GM12878 (cell line): ENCODE results near the gene SP2. TPM values are rescaled to one million over a fixed set of nuclear protein-coding genes. Genes with fewer than 3 reads are reported as not detected.

Source experiments
- CBX5 ChIP-seq: sonication (generic); IDR thresholded peaks from 2 replicates; pipeline ENCODE4 v1.6.1; 2016; ENCODE audit warnings: low read depth, moderate library complexity, mild to moderate bottlenecking, inconsistent platforms
- CHD4 ChIP-seq: fragments of 200-600 bp; sonication (generic); IDR thresholded peaks from 2 replicates; pipeline ENCODE4 v1.6.1; 2016; ENCODE audit warnings: mild to moderate bottlenecking
- FOXK2 ChIP-seq: fragments of 450-650 bp; IDR thresholded peaks from 2 replicates; pipeline ENCODE4 v1.6.1; 2017; ENCODE audit warnings: mild to moderate bottlenecking, moderate library complexity
- RFX5 ChIP-seq: IDR thresholded peaks from 2 replicates; pipeline ENCODE4 v1.6.1; 2011; ENCODE audit warnings: low read depth, low read length, improper control_type of control experiment
- SIN3A ChIP-seq: IDR thresholded peaks from 2 replicates; pipeline ENCODE4 v1.6.1; 2012; ENCODE audit warnings: low read depth, low read length, improper control_type of control experiment
- SMC3 ChIP-seq: IDR thresholded peaks from 2 replicates; pipeline ENCODE4 v1.6.1; 2011; ENCODE audit warnings: low read length, improper control_type of control experiment, borderline replicate concordance
- WRNIP1 ChIP-seq: IDR thresholded peaks from 2 replicates; pipeline ENCODE4 v1.6.1; 2011; ENCODE audit warnings: low read depth, low read length, improper control_type of control experiment, borderline replicate concordance
- YY1 ChIP-seq: IDR thresholded peaks from 2 replicates; pipeline ENCODE4 v1.6.1; 2011; ENCODE audit warnings: low read depth, mild to moderate bottlenecking, low read length
- polyA plus RNA-seq, 11 experiments: library from polyadenylated mRNA; depleted of rRNA in 4 of 11; unstranded in 6 of 11; stranded (reverse) in 5 of 11; fragments of >200 nt; fragmentation: Nextera tagmentation in 4 of 11; fragmentation: Illumina TruSeq in 1 of 11; extraction: Ambion mirVana in 4 of 11; extraction: Trizol in 1 of 11; gene quantifications; 1 replicate in 1 of 11; 2 replicates in 10 of 11; pipeline versions ENCODE4 v1.2.1 to v1.2.3, GENCODE V29; 2011 to 2016; ENCODE audit warnings: inconsistent platforms in 2 of 11, missing spikeins in 2 of 11, low read depth in 1 of 11
- total RNA-seq, 4 experiments: library from RNA; depleted of rRNA in 3 of 4; stranded (reverse); fragments of >200 nt in 3 of 4; fragmentation: Illumina TruSeq in 1 of 4; extraction: Trizol in 1 of 4; gene quantifications; 2 replicates each; pipeline versions ENCODE4 v1.2.1 to v1.2.3, GENCODE V29; 2013 to 2021
- TF ChIP-seq, protein P1 (sequence below): fragments of 450-650 bp; formaldehyde crosslinking; IDR thresholded peaks from 2 replicates; pipeline ENCODE4 v1.5.0; 2022; ENCODE audit warnings: mild to moderate bottlenecking, missing genetic modification characterization
- TF ChIP-seq, protein P2 (sequence below): IDR thresholded peaks from 2 replicates; pipeline ENCODE4 v1.6.1; 2012; ENCODE audit warnings: mild to moderate bottlenecking, low read depth, low read length
- TF ChIP-seq, protein P3 (sequence below): fragments of 150-350 bp; IDR thresholded peaks from 2 replicates; pipeline ENCODE4 v1.6.1; 2014; ENCODE audit warnings: mild to moderate bottlenecking, low read depth, low read length

Gene SP2
- total and polyA plus RNA-seq, 10 of the 15 experiments (the other 5 are each of a cell fraction or from before 2014, with no cell fraction given) = 1.2 to 19.1 (median 4.8) TPM

DNA sequence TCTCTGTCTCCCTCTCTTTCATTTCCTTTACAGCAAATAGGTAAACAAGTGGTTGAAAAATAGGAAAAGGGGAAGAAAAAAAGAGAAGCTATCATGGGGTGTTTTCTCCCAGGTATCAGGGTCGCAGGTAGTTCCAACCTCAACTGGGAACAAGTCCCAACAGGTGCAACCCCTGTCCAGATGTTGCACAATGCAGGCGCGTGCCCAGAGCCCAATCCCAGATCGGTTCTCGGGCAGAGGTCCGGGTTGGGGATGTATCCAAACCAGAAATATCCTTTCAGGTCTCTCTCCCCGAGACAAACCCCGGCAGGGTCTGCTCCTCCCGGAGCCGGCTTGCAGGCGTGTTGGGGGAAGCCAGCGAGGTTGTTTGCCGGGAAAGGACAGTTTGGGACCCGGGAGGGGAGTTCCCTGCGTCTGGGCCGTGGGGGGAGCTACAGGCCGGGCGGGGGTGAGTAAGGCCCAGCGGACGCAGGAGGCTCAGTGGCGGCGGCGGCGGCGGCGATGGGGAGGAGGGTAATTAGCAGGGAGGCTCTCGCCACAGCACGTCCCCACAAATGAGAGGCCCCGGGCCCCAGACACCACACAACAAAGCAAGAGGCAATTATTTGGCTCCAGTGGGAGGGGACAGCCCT lies 23.9 kb upstream of the SP2 start (continued):
- TF ChIP-seq, protein P1, sequence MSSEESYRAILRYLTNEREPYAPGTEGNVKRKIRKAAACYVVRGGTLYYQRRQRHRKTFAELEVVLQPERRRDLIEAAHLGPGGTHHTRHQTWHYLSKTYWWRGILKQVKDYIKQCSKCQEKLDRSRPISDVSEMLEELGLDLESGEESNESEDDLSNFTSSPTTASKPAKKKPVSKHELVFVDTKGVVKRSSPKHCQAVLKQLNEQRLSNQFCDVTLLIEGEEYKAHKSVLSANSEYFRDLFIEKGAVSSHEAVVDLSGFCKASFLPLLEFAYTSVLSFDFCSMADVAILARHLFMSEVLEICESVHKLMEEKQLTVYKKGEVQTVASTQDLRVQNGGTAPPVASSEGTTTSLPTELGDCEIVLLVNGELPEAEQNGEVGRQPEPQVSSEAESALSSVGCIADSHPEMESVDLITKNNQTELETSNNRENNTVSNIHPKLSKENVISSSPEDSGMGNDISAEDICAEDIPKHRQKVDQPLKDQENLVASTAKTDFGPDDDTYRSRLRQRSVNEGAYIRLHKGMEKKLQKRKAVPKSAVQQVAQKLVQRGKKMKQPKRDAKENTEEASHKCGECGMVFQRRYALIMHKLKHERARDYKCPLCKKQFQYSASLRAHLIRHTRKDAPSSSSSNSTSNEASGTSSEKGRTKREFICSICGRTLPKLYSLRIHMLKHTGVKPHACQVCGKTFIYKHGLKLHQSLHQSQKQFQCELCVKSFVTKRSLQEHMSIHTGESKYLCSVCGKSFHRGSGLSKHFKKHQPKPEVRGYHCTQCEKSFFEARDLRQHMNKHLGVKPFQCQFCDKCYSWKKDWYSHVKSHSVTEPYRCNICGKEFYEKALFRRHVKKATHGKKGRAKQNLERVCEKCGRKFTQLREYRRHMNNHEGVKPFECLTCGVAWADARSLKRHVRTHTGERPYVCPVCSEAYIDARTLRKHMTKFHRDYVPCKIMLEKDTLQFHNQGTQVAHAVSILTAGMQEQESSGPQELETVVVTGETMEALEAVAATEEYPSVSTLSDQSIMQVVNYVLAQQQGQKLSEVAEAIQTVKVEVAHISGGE = no peak
- TF ChIP-seq SMC3 = no peak
- TF ChIP-seq YY1 = no peak
- TF ChIP-seq SIN3A = no peak
- TF ChIP-seq, protein P2, sequence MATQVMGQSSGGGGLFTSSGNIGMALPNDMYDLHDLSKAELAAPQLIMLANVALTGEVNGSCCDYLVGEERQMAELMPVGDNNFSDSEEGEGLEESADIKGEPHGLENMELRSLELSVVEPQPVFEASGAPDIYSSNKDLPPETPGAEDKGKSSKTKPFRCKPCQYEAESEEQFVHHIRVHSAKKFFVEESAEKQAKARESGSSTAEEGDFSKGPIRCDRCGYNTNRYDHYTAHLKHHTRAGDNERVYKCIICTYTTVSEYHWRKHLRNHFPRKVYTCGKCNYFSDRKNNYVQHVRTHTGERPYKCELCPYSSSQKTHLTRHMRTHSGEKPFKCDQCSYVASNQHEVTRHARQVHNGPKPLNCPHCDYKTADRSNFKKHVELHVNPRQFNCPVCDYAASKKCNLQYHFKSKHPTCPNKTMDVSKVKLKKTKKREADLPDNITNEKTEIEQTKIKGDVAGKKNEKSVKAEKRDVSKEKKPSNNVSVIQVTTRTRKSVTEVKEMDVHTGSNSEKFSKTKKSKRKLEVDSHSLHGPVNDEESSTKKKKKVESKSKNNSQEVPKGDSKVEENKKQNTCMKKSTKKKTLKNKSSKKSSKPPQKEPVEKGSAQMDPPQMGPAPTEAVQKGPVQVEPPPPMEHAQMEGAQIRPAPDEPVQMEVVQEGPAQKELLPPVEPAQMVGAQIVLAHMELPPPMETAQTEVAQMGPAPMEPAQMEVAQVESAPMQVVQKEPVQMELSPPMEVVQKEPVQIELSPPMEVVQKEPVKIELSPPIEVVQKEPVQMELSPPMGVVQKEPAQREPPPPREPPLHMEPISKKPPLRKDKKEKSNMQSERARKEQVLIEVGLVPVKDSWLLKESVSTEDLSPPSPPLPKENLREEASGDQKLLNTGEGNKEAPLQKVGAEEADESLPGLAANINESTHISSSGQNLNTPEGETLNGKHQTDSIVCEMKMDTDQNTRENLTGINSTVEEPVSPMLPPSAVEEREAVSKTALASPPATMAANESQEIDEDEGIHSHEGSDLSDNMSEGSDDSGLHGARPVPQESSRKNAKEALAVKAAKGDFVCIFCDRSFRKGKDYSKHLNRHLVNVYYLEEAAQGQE = no peak
- TF ChIP-seq, protein P3, sequence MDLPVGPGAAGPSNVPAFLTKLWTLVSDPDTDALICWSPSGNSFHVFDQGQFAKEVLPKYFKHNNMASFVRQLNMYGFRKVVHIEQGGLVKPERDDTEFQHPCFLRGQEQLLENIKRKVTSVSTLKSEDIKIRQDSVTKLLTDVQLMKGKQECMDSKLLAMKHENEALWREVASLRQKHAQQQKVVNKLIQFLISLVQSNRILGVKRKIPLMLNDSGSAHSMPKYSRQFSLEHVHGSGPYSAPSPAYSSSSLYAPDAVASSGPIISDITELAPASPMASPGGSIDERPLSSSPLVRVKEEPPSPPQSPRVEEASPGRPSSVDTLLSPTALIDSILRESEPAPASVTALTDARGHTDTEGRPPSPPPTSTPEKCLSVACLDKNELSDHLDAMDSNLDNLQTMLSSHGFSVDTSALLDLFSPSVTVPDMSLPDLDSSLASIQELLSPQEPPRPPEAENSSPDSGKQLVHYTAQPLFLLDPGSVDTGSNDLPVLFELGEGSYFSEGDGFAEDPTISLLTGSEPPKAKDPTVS = no peak
- TF ChIP-seq CBX5 = no peak
- TF ChIP-seq CHD4 = no peak
- no peak for TF ChIP-seq FOXK2
- TF ChIP-seq RFX5 = no peak
- TF ChIP-seq WRNIP1 = no peak
